ENCODE measurements around the gene RPP21. TPM values are rescaled to one million over a fixed set of nuclear protein-coding genes. Genes with fewer than 3 reads are reported as not detected.

Gene RPP21
- total and polyA plus RNA-seq, 2 of the 8 experiments (the other 6 are each of a cell fraction or from before 2014, with no cell fraction given), result 63.0 to 219 TPM

- TF ChIP-seq CHD7 (IDR thresholded peaks at IDR 0.05; ENCODE audit: insufficient replicate concordance, low read length) (no peak), ATF2 (IDR thresholded peaks at IDR 0.05; ENCODE audit: low read length) (no peak), MAFK (IDR thresholded peaks at IDR 0.05; ENCODE audit: low read depth, low read length) (no peak), BRCA1 (IDR thresholded peaks at IDR 0.05; ENCODE audit: low read depth, low read length) (no peak), TBP (IDR thresholded peaks at IDR 0.05; ENCODE audit: low read depth, low read length) (no peak), CREB1 (IDR thresholded peaks at IDR 0.05) (no peak), JUND (IDR thresholded peaks at IDR 0.05; ENCODE audit: low read length) (no peak)
Observed at GRCh38 chr6:30345852-30346251, 896 bp downstream of the RPP21 start (continued).

All from H1 (cell line).